ENCODE measurements around the gene EIF3F.
A peak's percentile ranks its signal among the peaks of the same experiment; 100 is the strongest.
"Not testable (repeated sequence)": the region's sequence is repeated elsewhere in the genome, so short reads cannot be mapped to it uniquely, and the experiment has no call there.

EIF3F gene

DNA sequence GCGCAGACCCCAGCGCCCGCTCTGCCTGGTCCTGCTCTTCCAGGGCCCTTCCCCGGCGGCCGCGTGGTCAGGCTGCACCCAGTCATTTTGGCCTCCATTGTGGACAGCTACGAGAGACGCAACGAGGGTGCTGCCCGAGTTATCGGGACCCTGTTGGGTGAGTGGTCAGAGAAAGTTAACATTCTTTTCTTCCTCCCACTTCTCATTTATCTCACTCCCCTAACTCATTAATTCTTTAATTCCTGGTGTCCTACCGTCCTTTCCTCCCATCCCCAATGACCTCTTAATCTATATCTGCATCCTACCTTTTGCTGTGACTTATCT is 385 bp downstream of the EIF3F start:
- not testable (repeated sequence) for DNase-seq (ENCODE audit: low spot score)

GRCh38 chr11:7994581-7995278 is 7.6 kb downstream of the EIF3F start:
- DNase-seq (ENCODE audit: low spot score), result no peak

DNA sequence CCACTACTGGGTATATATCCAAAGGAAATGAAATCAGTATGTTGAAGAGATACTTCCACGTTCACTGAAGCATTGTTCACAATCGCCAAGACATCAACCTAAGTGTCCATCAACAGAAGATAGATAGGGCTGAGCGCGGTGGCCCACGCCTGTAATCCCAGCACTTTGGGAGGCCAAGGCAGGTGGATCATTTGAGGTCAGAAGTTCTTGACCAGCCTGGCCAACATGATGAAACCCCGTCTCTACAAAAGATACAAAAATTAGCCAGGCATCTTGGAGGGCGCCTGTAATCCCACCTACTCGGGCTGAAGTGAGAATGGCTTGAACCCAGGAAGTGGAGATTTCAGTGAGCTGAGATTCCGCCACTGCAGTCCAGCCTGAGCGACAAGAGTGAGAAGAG is 12.7 kb downstream of the EIF3F start:
- DNase-seq (ENCODE audit: low spot score), result no peak

DNA sequence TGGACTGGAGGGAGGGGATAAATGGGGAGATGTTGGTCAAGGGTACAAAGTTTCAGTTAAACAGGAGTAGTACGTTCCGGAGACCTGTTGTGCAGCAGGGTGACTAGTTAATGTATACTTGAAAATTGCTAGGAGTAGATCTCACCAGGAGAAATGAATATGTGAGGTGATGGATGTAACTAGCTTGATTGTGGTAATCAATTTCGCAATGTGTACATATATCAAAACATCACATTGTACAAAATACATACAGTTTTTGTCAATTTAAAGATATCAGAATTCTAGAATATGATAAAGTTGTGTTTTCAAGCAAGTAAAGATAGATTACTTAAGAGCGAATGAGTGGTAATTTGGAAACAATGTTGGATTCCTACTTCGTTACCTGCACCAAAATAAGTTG is 13.3 kb downstream of the EIF3F start:
- no peak for DNase-seq (ENCODE audit: low spot score)

DNA sequence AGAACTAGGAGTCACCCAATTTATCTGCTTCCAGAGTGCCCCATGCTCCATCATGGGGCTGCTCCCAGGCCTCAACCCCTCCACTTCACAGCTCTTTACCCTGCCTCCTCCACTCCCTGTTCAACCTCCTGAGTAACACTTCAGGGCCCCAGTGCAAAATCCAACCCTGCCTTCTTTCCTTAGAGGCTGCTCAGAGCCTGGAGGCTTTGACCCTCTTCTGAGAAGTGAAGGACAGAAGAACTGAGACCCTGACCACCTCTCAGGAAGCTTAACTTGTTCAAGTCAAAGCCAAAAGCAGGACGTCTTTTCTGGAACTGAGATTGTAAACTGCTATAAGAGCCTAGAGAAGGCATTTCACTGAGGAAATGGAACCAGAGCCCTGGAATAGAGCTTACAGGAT is 15.5 kb downstream of the EIF3F start:
- no peak for DNase-seq (ENCODE audit: low spot score)

DNA sequence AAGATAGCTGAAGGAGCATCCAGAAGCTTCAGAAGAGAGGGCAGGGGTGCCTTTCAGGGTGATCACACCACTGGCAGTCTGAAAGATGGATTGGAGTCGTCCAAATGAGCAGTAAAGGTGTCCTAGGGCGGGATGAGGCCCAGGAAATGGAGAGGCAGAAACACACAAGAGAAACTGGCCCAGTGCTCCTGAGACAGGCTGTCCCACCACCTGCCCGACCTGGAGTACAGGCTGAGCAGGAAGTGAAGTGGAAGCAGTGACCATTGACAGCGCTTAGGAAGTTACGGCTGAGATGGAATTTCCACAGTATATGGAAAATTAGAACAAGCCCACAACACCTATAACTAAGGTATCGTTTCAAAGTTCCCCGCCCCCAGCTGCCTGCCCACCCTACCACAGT is 16.1 kb downstream of the EIF3F start:
- no peak for DNase-seq (ENCODE audit: low spot score)

- no peak for DNase-seq (ENCODE audit: low spot score)
These were observed 16.9 kb downstream of the EIF3F start for GRCh38 chr11:8004008-8004407.

- DNase-seq (ENCODE audit: low spot score), result no peak
These were observed 18.4 kb downstream of the EIF3F start for GRCh38 chr11:8005556-8005955.

DNA sequence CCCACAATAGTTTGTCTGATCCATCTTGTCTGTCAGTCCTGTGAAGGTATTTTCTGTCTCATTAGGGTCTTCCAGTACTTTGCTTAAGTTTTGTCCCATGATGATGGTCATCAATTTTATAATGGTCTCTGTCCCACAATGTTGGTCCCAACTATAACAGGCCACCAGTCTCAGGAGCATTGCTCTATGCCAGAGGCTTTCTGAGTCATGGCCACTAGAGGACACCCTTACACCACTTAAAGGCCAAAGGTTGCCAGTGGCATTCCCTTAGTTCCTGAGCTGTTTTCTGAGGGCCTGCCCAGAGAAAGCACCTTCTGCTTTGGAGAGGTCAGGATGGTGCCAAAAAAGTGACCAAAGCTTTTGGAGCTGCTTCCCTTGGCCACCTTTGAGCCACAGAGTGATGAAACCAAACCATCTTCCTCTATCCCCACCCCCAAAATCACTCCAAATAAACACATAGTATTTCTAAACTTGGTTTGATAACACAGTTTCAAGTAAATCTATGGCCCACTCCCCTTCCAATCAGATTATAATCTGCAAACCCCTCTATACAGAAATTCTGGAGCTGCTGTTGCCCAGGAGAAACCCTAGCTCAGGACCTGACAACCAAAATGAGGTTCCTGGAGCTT is 19.3 kb downstream of the EIF3F start:
- peak; percentile 70 for DNase-seq (ENCODE audit: low spot score)

DNA sequence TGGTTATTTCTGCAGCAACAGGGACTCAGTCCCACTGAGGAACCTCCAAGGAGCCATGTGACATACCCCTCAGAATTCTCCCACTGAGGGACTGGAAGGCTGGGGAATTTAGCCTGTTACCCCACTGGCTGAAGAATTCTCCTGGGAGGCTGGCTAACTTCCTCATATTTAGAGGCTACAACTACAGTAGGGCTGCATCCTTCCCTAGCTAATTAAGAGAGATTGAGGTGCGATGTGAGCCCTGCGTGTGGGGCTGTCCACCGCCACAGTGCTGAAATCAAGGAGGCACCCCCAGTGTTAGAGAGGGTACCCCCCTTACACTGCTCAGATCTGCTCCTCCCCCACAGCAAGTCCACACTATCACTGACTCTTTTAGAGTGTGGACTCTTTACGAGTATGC is 21.1 kb downstream of the EIF3F start:
- no peak for DNase-seq (ENCODE audit: low spot score)

DNA sequence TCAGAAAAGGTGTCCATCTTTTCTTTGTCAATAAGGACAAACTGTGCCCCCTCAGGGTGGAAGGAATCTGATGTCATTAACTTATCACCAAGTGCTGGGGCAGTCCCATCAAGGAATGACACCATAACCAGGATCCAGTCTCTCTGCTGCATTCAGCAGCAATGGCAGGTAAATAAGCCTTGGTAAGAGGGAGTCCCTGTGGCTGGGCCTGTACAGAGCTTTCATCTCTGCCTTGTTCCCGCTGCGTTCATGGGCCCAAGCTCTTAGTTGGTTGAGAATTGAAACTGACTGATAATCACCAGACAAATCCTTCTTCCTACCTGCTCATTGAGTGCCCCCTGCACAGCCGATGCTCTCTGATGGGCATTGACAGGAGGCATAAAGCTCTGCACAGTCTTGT is 22.7 kb downstream of the EIF3F start:
- DNase-seq (ENCODE audit: low spot score), result no peak

DNA sequence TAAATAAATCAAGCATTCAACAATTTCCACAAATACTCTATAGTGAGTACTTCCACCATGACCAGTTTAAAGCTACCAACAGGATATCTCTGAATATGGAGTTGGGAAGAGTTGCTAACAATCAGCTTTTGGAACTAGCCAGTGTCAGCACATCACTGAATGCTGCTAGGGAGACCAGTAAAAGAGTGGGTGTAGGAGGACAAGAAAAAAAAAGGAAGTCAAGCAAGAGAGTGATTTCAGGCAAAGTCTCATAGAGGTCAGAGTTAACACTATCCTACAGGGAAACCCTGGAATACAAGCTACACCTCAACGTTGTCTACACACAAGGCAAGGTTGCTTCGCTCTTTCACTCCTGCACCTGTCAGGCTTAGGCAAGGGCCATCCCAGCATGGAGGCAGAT is 24.2 kb downstream of the EIF3F start:
- DNase-seq (ENCODE audit: low spot score), result no peak

DNA sequence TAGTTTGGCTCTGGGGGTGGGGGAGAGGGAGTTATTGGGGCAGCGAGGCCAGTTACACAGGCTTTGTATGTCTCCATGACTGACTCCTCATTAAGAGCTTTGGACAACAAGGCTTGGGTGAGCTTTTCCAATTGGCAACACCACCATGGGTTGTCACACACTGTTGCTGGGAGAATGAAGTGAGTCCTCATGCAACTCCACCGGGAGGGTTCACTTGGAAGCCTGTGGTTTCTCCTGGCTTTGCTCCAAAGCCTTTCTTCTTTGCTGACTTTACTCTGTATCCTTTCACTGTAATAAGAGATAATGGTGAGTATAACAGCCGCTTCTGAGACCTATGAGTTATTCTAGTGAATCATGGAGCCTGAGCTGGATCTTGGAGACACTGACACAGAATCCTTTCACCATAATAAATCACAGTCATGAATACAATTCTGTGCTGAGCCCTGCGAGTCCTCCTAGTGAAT is 24.9 kb downstream of the EIF3F start:
- DNase-seq (ENCODE audit: low spot score), result no peak

GRCh38 chr11:8013833-8014232 is 26.7 kb downstream of the EIF3F start:
- no peak for DNase-seq (ENCODE audit: low spot score)

DNA sequence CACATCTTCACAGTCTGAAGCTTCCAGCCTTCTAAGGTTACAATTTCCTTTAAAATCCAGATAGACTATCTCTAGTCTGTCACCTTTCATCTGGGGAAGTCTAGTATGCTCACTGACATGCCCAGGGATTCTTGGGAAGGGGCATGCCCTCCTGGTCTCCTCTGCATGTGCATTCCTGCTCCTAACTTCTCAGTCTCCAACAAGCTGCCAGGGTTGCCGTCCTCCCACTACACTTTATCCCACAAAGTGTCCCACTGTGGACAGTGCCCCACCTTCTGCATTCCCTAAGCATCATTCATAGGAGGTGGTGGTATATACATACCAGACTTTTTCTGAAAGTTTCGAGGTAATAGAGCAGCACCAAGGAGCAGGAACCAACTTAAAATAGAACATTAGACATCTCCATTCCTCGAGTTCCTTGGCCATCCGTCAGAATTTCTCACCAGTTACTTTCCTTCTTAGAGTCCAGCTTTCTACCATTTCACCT is 28.7 kb downstream of the EIF3F start:
- no peak for DNase-seq (ENCODE audit: low spot score)

GRCh38 chr11:8016440-8016839 is 29.3 kb downstream of the EIF3F start:
- no peak for DNase-seq (ENCODE audit: low spot score)

DNA sequence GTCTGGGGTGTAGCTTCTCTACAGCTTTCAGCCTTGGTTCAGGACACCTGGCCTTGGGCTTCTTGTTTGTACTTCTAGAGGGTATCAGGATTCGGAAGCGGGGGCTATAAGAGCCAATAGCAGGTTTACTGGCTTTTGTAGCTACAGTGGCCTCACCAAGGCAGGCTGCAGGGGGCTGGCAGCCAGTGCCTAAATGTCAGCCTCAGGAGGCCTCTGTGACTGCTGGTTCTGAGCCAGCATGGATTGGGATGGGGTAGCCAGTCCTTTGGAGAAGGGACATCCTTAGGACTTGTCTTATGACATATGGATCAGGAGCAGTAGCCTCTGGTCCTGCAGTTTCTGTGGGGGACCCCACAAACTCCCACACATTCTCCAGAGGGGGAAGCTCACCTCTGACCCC is 29.9 kb downstream of the EIF3F start:
- no peak for DNase-seq (ENCODE audit: low spot score)

DNA sequence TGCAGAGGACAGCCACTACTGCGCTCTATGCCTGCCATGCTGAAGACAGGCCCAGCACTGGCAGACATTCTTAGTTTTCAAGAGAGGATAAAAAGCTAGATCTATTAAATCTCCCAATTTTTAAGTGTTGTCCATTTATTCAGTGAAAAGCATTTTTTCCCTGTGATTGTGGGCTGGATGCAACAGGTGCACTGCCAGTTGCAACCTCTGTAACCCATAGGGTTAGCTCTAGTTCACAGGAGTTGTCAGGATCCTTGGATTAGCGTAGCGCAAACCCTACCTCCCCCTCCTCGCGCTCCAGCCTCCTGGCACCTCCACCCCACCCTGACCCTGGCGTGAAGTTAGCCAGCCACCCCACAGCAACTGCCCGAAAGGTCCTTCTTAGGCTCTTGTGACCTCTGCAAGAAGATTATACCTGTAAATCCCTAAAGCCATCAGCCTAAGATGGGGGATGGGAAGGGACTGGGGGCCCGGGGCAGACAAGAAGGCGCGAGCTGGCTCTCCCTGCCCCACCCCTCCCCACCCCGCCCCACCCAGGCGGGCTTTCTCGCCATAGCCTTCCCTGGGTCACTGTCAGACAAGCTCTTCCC is 30.9 kb downstream of the EIF3F start:
- DNase-seq (ENCODE audit: low spot score), result no peak

- no peak for DNase-seq (ENCODE audit: low spot score)
These were observed 31.6 kb downstream of the EIF3F start for GRCh38 chr11:8018484-8019313.

GRCh38 chr11:8019314-8020243 is 32.4 kb downstream of the EIF3F start:
- no peak for DNase-seq (ENCODE audit: low spot score)

GRCh38 chr11:8020244-8020597 is 33.1 kb downstream of the EIF3F start:
- no peak for DNase-seq (ENCODE audit: low spot score)

- DNase-seq (ENCODE audit: low spot score), result no peak
These were observed 34.8 kb downstream of the EIF3F start for GRCh38 chr11:8021920-8022319.

Measured in NAMALWA (cell line).